GM12801 (cell line): ENCODE data around the gene AXIN1.

Experiments used
- CTCF ChIP-seq: IDR thresholded peaks from one replicate; pipeline ENCODE4 v1.5.1; 2011; ENCODE audit warnings: control low read depth; ENCODE audit not compliant: insufficient read length; ENCODE audit errors: extremely low read depth

Gene AXIN1

DNA sequence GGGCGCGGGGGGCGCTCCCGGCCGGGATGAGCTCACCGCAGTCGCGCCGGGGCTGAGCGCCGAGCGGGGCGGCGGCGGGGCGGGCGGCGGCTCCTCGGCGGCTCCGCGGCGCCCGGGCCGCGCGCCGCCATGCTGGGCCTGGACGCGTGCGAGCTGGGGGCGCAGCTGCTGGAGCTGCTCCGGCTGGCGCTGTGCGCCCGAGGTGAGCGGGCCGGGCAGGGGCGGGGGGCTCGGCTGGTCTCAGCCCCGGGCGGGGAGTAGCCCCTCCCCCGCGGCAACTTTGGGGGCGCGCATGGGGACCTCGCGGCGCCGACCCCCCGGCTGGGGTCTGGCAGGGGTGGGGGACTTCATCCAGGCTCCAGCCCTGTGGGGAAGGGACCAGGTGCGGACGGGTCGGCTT lies 72.0 kb downstream of the AXIN1 start, which contains the start of gene ARHGDIG:
TSS of gene ARHGDIG (plus strand) at position 40 of the 400 bp plus-strand sequence. CDS start at position 130, 90 bp downstream.
- no peak for TF ChIP-seq CTCF

GRCh38 chr16:280005-280460 lies 72.5 kb downstream of the AXIN1 start:
- no peak for TF ChIP-seq CTCF

DNA sequence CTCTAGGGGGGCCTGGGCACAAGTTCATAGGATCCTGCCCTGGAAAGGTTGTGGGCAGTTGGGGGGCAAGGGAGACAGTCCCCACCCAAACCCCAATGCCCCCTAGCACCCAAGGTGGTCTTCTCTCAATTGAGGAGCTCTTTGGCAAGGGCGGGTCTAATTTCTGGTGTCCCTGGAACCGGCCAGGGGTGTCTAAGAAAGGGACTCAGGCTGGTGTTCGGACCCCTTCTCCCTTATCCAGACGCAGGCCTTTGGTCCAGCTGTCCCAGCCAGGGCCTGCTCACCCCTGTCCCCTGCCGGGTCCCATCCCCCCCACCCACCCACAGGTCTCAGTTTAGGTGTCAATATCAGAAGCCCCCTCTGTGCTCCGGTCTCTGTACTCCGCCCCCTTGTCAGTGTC lies 73.0 kb downstream of the AXIN1 start:
- TF ChIP-seq CTCF = no peak

- no peak for TF ChIP-seq CTCF
Measured at GRCh38 chr16:278863-279366, 73.6 kb downstream of the AXIN1 start.

DNA sequence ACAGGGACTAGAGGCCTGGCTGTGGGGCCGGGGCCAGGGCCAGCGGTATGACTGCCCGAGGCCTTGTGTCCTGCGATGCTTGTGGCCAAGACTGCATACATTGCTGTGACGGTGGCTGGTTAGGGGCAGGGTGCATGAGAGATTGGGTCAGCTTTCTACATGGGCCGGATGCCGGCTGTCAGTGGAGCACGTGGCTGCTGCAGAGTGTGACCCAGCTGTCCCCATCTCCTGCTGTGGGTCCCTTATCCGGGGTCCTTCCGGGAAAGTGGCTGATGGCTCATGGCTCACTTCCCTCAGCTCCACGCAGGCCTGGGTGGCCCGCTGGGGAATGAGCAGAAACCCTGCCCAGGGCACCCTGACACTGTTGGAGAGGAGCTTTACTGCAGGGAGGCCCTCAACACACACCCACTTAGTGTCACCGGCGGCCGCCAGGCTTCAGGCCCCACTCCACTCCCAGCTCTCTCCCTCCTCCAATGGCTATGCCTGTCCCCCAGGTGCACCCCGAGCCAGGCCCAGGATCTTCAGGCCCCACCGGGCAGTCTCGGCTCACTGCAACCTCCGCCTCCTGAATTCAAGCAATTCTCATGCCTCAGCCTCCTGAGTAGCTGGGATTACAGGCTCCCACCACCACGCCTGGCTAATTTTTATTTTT lies 76.0 kb downstream of the AXIN1 start:
- no peak for TF ChIP-seq CTCF

DNA sequence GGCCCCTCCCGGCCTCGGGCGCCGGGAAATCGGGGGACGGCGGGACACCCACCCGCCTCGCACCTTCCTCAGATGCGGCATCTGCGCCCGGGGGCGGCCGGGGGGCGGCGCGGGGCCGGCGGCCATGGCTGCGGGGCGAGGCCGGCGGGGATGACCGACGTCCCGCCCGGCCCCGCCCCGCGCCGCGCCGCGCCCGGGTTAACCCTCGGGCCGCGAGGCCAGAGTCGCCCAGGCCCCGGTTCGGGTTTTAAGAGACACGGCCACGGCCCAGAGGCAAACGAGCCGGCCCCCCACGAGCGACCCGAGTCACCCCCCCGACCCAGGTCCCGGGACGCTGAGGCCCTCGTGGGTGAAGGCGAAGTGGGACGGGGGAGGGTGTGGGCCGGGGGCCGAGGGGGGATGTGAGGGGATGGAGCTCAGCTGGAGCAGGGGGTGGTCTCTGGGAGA lies 76.7 kb downstream of the AXIN1 start, which contains the start of gene RGS11:
TSS of gene RGS11 (minus strand) at position 159 of the 447 bp plus-strand sequence. CDS start at position 126, 33 bp downstream.
- no peak for TF ChIP-seq CTCF

DNA sequence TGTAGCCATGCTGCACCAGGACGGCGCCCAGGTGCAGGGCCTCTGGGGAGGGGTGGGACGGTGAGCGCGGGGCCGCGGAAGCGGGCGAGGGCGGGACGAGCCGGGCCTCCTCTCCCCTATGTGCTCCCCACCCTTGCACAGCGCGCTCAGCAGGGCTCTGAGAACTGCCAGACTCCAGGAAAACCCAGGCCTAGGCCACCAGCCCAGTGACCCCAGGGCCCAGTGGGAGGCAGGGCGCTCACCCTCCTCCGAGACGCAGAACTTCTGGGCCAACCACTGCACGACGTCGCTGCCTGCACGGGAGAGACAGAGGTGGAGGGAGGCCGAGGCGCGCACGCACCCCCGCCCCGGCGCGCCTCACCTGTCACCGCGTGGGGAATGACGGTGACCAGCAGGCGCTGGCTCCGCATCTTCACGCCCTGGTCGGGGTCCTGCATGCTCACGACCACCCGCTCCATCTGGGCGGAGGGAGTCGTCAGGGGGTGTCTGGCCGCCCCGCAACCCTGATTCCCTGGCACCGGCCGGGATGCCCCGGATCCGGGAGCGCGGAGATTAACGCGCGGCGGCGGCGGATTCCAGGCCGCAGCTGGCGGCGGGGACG lies 77.4 kb downstream of the AXIN1 start:
- no peak for TF ChIP-seq CTCF
